Esophagus squamous epithelium (tissue), 5 donors: ENCODE measurements around the gene MSH2. TPM values are rescaled to one million over a fixed set of nuclear protein-coding genes. Genes with fewer than 3 reads are reported as not detected.
"Not testable (repeated sequence)": the region's sequence is repeated elsewhere in the genome, so short reads cannot be mapped to it uniquely, and the experiment has no call there.

Experiments
- DNase-seq: peaks from one replicate; lab custom pipeline; 2025; lab: John Stamatoyannopoulos, UW
- H3K27ac ChIP-seq, 4 donors: fragments of 200-600 bp; sonication (generic); one replicate each; pipeline ENCODE4 v1.5.1; 2016 to 2019; ENCODE audit warnings: mild to moderate bottlenecking in 1 of 4
- H3K27me3 ChIP-seq, 4 donors: fragments of 200-600 bp; sonication (generic); 1 replicate in 3 of 4; 2 replicates in 1 of 4; pipeline versions ENCODE4 v1.5.1 to v1.6.0; 2017 to 2021; ENCODE audit warnings: antibody characterized with exemption in 1 of 4
- H3K36me3 ChIP-seq, 3 donors: fragments of 200-600 bp; sonication (generic); one replicate each; pipeline ENCODE4 v1.5.1; 2016 to 2019
- H3K4me1 ChIP-seq, 3 donors: fragments of 200-600 bp; sonication (generic); one replicate each; pipeline ENCODE4 v1.5.1; 2017 to 2019
- H3K4me3 ChIP-seq, 4 donors: fragments of 200-600 bp; sonication (generic); 1 replicate in 3 of 4; 2 replicates in 1 of 4; pipeline ENCODE4 v1.5.1; 2016 to 2019; ENCODE audit warnings: mild to moderate bottlenecking in 2 of 4, moderate library complexity in 1 of 4
- H3K9me3 ChIP-seq, 3 donors: fragments of 200-600 bp; sonication (generic); one replicate each; pipeline ENCODE4 v1.5.1; 2016 to 2019
- POLR2A ChIP-seq, 4 donors: fragments of 450-650 bp; IDR thresholded peaks; one replicate each; pipeline ENCODE4 v1.6.1; 2017; ENCODE audit warnings: antibody characterized with exemption in 4 of 4, mild to moderate bottlenecking in 4 of 4, moderate library complexity in 3 of 4
- WGBS, 2 donors: methylation state at CpG; one replicate each; pipeline ENCODE4 v1.1.5; 2018; 5-methylcytosine and 5-hydroxymethylcytosine counted together
- intact Hi-C: fragments of 100-400 bp; cut with DNase I; formaldehyde crosslinking; loops from one replicate; pipeline ENCODE4 v1.15.0; 2022
- total RNA-seq, 4 donors: library from RNA; depleted of rRNA; stranded (reverse); fragments of >200 nt; gene quantifications; one replicate each; pipeline ENCODE4 v1.1.0, GENCODE V29; 2016
- TF ChIP-seq, protein P1 (sequence below), 6 experiments: fragments of 450-650 bp in 4 of 6; fragments of 200-600 bp in 2 of 6; sonication (generic) in 2 of 6; IDR thresholded peaks; one replicate each; pipeline ENCODE4 v1.5.1; 2016 to 2019; ENCODE audit warnings: antibody characterized with exemption in 6 of 6, mild to moderate bottlenecking in 4 of 6, moderate library complexity in 4 of 6
- donor health status: DM: yes; HTN: yes; CAD: no.

Gene MSH2
- total RNA-seq, 4 donors from 2014 or later = 8.3 to 14.4 (median 12.3) TPM

DNA sequence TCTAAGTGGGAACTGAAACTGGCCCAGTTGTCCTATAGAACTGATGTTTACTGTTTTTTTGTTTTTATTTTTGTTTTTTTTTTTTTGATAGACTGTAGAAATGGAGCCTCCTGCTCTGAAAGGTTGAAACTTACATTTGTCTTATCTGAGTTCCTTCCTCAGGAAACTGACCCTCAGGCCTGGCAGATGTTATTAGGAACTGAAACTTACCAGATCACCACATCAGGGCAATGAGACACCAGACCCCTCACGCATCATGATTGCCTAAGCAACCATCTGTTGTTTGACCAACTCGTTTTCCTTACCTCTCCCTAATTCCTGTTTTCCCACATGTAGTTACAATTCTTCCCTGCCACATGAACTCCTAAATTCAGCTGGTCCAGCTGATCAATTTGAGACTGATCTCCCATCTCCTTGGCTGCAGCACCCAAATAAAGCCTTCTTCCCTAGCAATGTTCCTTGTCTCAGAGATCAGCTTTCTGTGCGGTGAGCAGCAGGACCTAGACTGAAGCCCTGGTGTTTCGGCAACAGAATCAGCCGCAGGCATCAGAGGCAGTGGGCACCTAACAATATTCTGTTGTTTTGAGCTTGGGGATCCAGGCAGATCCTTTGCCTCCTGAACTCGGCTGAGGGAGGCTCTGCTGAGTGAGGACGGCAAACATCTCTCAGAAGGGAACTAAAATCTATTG lies 96.8 kb downstream of the MSH2 start:
- no peak for TF ChIP-seq POLR2A (IDR thresholded peaks at IDR 0.05)
- TF ChIP-seq, protein P1, sequence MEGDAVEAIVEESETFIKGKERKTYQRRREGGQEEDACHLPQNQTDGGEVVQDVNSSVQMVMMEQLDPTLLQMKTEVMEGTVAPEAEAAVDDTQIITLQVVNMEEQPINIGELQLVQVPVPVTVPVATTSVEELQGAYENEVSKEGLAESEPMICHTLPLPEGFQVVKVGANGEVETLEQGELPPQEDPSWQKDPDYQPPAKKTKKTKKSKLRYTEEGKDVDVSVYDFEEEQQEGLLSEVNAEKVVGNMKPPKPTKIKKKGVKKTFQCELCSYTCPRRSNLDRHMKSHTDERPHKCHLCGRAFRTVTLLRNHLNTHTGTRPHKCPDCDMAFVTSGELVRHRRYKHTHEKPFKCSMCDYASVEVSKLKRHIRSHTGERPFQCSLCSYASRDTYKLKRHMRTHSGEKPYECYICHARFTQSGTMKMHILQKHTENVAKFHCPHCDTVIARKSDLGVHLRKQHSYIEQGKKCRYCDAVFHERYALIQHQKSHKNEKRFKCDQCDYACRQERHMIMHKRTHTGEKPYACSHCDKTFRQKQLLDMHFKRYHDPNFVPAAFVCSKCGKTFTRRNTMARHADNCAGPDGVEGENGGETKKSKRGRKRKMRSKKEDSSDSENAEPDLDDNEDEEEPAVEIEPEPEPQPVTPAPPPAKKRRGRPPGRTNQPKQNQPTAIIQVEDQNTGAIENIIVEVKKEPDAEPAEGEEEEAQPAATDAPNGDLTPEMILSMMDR (IDR thresholded peaks at IDR 0.05) = no peak
- intact Hi-C loops = no loop called here
- no peak overlapping the region for H3K4me3 ChIP-seq
- H3K4me1 ChIP-seq = no peaks in the 10 kb centered on the region
- 84 to 88% methylated on average over 4 to 6 of the region's 7 CpGs for WGBS, 2 donors
- no peaks in the 10 kb centered on the region for H3K36me3 ChIP-seq
- H3K27ac ChIP-seq = no peak overlapping the region
- H3K27me3 ChIP-seq = no peaks in the 10 kb centered on the region
- DNase-seq = no peak
- H3K9me3 ChIP-seq = peaks cover 0 to 14% (median 0%) of the 10 kb centered on the region in 3 donors

DNA sequence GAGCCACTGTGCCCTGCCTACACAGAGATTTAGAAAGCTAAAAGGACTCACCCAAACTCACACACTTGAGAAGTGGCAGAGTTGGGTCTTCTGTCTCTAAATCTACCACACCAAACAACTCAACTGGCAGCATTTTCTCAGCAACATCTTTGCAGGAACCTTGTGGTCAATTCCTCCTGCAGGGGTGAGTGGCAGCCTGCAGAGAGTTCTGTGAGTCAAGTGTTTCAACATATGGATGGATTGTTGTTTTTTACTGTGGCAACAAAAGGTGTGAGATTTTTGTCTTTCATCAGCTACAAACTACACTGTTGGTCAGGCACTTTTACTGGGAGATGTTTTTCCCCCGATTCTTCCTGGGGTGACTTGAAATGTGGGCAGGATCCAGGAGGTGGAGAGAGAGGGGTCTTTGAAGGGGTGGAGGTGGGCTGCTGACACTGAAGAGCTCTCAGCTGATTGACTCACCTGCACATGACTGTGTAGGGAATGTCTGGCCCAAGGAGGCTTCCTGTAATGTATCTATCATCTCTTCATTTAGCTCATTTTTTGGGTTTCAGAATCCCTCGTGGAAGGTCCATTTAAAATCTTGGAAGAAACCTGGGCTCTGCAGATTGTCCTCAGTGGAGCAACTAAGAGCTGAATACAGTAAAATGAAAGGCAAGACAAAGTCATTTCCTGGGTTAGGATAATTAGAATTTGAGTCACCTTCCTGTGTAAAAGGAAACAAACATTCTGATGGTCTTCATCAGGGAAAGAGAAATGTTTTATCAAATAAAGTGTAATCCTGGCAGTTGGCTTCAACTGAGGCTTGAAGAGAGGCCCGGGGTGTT lies 98.6 kb downstream of the MSH2 start:
- 51 to 53% methylated on average over 3 of the region's 3 CpGs for WGBS, 2 donors
- Histone ChIP-seq H3K4me3 (no peak overlapping the region), H3K4me1 (no peaks in the 10 kb centered on the region), H3K27ac (no peak overlapping the region), H3K9me3 (peaks cover 0 to 23% (median 0%) of the 10 kb centered on the region in 3 donors), H3K36me3 (no peaks in the 10 kb centered on the region), H3K27me3 (no peaks in the 10 kb centered on the region)
- DNase-seq = no peak
- TF ChIP-seq POLR2A (IDR thresholded peaks at IDR 0.05) = no peak
- TF ChIP-seq, protein P1 (IDR thresholded peaks at IDR 0.05) = no peak
- intact Hi-C loops = no loop called here

DNA sequence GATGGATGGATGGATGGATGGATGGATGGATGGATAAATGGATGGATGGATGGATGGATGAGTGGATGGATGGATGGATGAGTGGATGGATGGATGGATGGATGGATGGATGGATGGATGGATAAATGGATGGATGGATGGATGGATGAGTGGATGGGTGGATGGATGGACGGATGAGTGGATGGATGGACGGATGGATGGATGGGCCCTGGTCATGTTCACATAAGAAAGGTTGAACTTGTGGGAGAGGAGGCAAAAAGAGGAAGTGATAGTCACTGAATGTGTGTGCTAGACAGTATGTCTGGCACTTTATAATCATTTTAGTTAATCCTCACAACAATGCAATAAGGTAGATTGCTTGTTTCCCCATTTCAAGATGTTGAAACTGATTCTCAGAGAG lies 99.5 kb downstream of the MSH2 start:
- H3K27ac ChIP-seq, intact Hi-C loops: not testable (repeated sequence)
- WGBS, 2 donors = 57 to 71% methylated on average over 2 of the region's 2 CpGs

DNA sequence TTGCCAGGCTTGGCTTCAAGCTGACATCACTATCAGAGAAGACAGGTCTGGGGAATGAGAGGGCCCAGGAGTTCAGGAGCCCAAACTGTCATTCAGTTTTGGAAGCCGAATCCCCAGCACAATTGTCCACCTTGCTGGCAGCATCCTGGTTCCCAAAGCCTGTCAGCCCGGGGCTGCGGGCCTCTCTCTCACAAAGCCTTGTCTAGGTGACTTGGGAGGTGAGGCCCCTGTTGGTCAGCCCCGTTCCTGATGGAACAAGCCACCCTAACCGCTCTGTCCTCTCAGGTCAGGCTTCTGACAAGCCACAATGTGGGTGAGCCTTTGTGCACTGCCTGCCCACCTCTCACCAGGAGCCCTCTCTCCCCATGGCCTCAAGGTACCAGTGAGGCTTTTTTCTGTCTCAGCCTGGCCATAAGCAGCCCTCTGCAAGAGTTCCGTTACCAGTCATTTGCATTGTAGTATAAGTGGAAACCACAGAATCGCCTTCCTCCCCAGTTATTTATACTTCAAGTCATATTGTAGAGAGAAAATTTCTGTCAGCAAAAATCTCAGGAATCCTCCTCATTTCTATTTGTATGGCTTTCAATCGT lies 100.6 kb downstream of the MSH2 start:
- H3K27me3 ChIP-seq = no peaks in the 10 kb centered on the region
- no peak overlapping the region for H3K27ac ChIP-seq
- no peak overlapping the region for H3K4me3 ChIP-seq
- 84 to 88% methylated on average over 5 to 8 of the region's 8 CpGs for WGBS, 2 donors
- H3K36me3 ChIP-seq = no peaks in the 10 kb centered on the region
- peaks cover 0 to 23% (median 0%) of the 10 kb centered on the region in 3 donors for H3K9me3 ChIP-seq
- no peak for TF ChIP-seq POLR2A (IDR thresholded peaks at IDR 0.05)
- TF ChIP-seq, protein P1 (IDR thresholded peaks at IDR 0.05) = no peak
- no peak for DNase-seq
- intact Hi-C loops = no loop called here
- no peaks in the 10 kb centered on the region for H3K4me1 ChIP-seq

More for the DNA sequence above, 99.5 kb downstream of the MSH2 start:
- H3K27me3 ChIP-seq, H3K4me1 ChIP-seq, H3K36me3 ChIP-seq, DNase-seq, H3K4me3 ChIP-seq: not testable (repeated sequence)
- H3K9me3 ChIP-seq = peaks cover 0 to 23% (median 0%) of the 10 kb centered on the region in 3 donors

DNA sequence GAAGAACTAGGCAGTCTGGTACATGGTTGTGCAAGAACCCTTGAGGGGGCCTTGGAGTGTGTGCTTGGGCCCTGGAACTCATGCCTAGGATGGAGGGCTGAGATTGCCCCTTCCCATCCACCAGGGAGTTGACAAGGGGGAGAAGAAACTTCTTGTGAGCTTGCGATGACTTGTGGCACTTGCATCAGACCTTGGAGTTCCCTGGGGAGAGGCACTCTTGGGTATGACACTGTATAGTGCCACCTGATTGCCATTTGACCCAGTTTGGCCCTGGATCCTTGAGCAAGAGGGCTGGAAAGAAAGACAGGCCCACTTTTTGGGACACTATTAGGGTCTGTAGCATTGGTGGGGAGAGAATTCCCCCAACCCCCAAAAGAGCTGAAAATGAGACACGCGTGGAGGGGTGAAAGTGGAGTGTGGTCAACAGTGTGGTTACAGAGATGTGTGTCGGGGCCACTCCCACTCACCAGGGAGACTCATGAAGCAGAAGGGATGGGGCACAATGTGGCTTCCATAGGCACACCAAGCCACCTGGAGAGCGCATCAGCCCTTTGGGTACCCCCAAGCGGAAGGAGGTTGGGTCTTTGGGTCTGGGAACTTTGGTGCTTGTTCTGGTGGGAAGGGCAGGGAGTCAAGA lies 101.3 kb downstream of the MSH2 start:
- DNase-seq = no peak

More for the DNA sequence above, 101.3 kb downstream of the MSH2 start:
- no peaks in the 10 kb centered on the region for H3K4me1 ChIP-seq
- no peaks in the 10 kb centered on the region for H3K27me3 ChIP-seq
- TF ChIP-seq, protein P1 (IDR thresholded peaks at IDR 0.05) = no peak
- TF ChIP-seq POLR2A (IDR thresholded peaks at IDR 0.05) = no peak
- H3K9me3 ChIP-seq = peaks cover 0 to 23% (median 0%) of the 10 kb centered on the region in 3 donors
- intact Hi-C loops = no loop called here
- H3K4me3 ChIP-seq = no peak overlapping the region
- H3K36me3 ChIP-seq = no peaks in the 10 kb centered on the region
- WGBS, 2 donors = 92 to 98% methylated on average over 4 to 6 of the region's 6 CpGs
- no peak overlapping the region for H3K27ac ChIP-seq
